ENCODE data around the gene KHDRBS1. TPM values are rescaled to one million over a fixed set of nuclear protein-coding genes. Genes with fewer than 3 reads are reported as not detected.
"Not testable (repeated sequence)": the region's sequence is repeated elsewhere in the genome, so short reads cannot be mapped to it uniquely, and the experiment has no call there.

KHDRBS1 gene
- total RNA-seq, 4 donors from 2014 or later = 60.8 to 94.3 (median 84.7) TPM

DNA sequence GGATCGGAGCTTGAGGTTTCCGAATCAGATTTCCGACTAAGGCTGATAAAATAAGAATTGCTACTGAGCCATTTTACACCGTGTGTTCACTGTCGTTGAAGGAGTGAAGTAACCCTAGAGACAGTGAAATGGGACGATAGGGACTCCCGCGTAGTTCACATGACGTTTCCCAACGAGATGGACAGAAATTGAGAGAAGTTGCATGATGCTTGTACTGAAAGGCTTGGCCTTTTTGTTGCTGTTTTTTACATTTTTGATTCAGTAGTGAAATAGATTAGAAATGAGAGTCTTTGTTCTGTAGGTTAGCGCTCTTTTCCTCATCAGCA is 1.2 kb downstream of the KHDRBS1 start:
- TF ChIP-seq, protein P1, sequence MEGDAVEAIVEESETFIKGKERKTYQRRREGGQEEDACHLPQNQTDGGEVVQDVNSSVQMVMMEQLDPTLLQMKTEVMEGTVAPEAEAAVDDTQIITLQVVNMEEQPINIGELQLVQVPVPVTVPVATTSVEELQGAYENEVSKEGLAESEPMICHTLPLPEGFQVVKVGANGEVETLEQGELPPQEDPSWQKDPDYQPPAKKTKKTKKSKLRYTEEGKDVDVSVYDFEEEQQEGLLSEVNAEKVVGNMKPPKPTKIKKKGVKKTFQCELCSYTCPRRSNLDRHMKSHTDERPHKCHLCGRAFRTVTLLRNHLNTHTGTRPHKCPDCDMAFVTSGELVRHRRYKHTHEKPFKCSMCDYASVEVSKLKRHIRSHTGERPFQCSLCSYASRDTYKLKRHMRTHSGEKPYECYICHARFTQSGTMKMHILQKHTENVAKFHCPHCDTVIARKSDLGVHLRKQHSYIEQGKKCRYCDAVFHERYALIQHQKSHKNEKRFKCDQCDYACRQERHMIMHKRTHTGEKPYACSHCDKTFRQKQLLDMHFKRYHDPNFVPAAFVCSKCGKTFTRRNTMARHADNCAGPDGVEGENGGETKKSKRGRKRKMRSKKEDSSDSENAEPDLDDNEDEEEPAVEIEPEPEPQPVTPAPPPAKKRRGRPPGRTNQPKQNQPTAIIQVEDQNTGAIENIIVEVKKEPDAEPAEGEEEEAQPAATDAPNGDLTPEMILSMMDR (IDR thresholded peaks at IDR 0.05) = no peak
- no peak for TF ChIP-seq POLR2A (IDR thresholded peaks at IDR 0.05)
- H3K4me3 ChIP-seq (ENCODE audit: low read depth, poor library complexity, severe bottlenecking) = peak overlapping the region; percentile 96
- no peak for DNase-seq (ENCODE audit: low spot score in 2 of 2)
- intact Hi-C loops (cut with DNase I; ENCODE audit: low total_unique reads) = no loop called here
- WGBS, 2 donors = 0 to 1% methylated on average over 11 of the region's 11 CpGs

DNA sequence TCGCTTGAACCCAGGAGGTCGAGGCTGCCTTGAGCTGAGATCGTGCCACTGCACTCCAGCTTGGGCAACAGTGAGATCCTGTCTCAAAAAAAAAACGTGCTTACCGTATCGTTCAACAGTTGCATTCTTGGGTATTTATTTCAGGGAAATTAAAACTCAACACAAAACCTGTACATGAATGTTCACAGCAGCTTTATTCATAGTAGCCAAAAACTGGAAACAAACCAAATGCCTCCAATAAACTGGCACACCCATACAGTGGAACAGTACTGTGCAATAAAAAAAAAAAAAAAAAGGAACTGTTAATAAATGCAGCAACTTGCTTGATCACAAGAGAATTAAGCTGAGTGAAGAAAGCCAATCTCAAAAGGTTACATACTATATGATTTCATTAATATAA is 6.7 kb downstream of the KHDRBS1 start:
- TF ChIP-seq, protein P1 (IDR thresholded peaks at IDR 0.05) = no peak
- no peak for TF ChIP-seq POLR2A (IDR thresholded peaks at IDR 0.05)
- intact Hi-C loops (cut with DNase I; ENCODE audit: low total_unique reads) = no loop called here
- no peak overlapping the region for H3K4me3 ChIP-seq (ENCODE audit: low read depth, poor library complexity, severe bottlenecking)
- 20 to 34% methylated on average over 6 of the region's 6 CpGs for WGBS, 2 donors
- DNase-seq (ENCODE audit: low spot score in 2 of 2) = no peak

DNA sequence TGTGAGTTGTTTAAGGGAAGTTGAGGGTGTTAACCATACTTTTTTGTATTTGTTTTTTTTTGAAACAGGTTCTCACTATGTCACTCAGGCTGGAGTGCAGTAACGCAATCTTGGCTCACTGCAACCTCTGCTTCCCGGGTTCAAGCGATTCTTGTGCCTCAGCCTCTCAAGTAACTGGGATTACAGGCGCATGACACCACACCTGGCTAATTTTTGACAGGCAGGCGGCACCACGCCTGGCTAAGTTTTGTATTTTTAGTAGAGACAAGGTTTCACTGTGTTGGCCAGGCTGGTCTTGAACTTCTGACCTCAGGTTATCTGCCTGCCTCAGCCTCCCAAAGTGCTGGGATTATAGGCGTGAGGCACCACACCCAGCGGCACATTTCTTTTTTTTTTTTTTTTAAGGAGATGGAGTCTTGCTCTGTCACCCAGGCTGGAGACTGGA is 7.9 kb downstream of the KHDRBS1 start:
- intact Hi-C loops (cut with DNase I; ENCODE audit: low total_unique reads); H3K4me3 ChIP-seq (ENCODE audit: low read depth, poor library complexity, severe bottlenecking): not testable (repeated sequence)
- WGBS, 2 donors = 82 to 86% methylated on average over 8 of the region's 8 CpGs
- peak in 1 of 2 donors; percentile 29 for DNase-seq (ENCODE audit: low spot score in 2 of 2)

DNA sequence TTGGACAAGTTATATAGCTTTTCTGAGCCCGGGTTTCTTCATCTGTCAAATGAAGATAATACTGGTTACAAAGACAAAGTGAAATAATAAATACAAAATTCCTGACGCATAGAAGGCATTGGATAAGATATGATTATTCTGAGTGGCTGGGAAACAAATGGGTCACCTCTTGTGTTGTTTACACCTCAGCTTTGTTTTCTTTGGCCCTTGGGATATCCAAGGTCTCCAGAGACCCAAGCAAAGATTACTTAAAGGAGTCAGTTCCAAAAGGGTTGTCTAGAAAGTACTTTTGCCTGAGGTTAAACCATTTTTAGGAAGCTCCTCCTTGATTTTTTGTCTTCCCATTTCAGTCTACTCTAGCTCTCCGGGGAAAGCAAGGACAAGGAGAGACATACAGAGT is 9.7 kb downstream of the KHDRBS1 start:
- intact Hi-C loops (cut with DNase I; ENCODE audit: low total_unique reads) = no loop called here
- WGBS, 2 donors = 58 to 62% methylated on average over 3 of the region's 3 CpGs
- no peak for TF ChIP-seq POLR2A (IDR thresholded peaks at IDR 0.05)
- TF ChIP-seq, protein P1 (IDR thresholded peaks at IDR 0.05) = no peak
- DNase-seq (ENCODE audit: low spot score in 2 of 2) = no peak
- no peak overlapping the region for H3K4me3 ChIP-seq (ENCODE audit: low read depth, poor library complexity, severe bottlenecking)

DNA sequence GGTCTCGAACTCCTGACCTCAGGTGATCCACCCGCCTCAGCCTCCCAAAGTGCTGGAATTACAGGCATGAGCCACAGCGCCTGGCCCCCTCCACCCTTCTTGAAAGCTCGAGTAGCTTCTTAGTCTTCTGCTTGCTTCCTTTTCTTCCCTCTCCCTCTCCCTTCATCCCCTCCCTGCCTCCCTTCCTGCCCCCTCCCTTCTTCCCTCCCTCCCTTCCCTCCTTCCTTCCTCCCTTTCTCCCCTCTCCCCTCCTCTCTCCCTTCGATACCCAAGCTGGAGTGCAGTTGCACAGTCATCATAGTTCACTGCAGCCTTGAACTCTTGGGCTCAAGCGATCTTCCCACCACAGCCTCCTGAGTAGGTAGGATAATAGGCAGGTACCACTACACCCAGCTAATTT is 11.8 kb downstream of the KHDRBS1 start:
- intact Hi-C loops (cut with DNase I; ENCODE audit: low total_unique reads) = no loop called here
- 84 to 91% methylated on average over 6 of the region's 6 CpGs for WGBS, 2 donors
- TF ChIP-seq POLR2A (IDR thresholded peaks at IDR 0.05) = no peak
- TF ChIP-seq, protein P1 (IDR thresholded peaks at IDR 0.05) = no peak

DNA sequence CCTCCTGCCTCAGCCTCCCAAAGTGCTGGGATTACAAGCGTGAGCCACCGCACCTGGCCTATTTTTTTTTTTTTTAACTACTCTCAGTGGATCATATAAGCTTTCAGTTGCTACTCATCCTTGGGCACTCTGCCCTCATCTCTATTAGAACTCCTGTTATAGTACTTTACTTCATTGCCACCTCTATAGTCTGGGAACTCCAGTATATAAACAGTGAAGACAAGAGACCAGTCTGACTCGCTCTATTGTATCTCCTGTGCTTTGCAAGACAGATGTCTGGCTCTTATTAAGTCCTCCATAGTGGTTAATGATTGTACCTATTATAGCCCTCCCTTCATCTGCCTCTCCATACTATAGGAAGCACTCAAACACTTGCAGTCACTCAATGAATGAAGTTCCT is 15.1 kb downstream of the KHDRBS1 start:
- TF ChIP-seq, protein P1 (IDR thresholded peaks at IDR 0.05) = no peak
- no peak for TF ChIP-seq POLR2A (IDR thresholded peaks at IDR 0.05)
- no peak for DNase-seq (ENCODE audit: low spot score in 2 of 2)
- intact Hi-C loops (cut with DNase I; ENCODE audit: low total_unique reads) = no loop called here
- H3K4me3 ChIP-seq (ENCODE audit: low read depth, poor library complexity, severe bottlenecking) = no peak overlapping the region
- 87 to 93% methylated on average over 3 of the region's 3 CpGs for WGBS, 2 donors

More for the DNA sequence above, 11.8 kb downstream of the KHDRBS1 start:
- DNase-seq (ENCODE audit: low spot score in 2 of 2) = no peak
- no peak overlapping the region for H3K4me3 ChIP-seq (ENCODE audit: low read depth, poor library complexity, severe bottlenecking)

All from lower leg skin (tissue), 4 donors.